ENCODE results near the gene CWH43. TPM values are rescaled to one million over a fixed set of nuclear protein-coding genes. Genes with fewer than 3 reads are reported as not detected.
"Not testable (repeated sequence)": the region's sequence is repeated elsewhere in the genome, so short reads cannot be mapped to it uniquely, and the experiment has no call there.

CWH43 gene
- not detected in 2 replicates for total RNA-seq (2014; rRNA removed; shearing (Covaris generic))
- polyA plus RNA-seq (2015; cell fraction: cytosol; rRNA removed), result not detected in 2 replicates
- polyA plus RNA-seq (2015; cell fraction: nucleus; rRNA removed), result not detected in 2 replicates

- DNase-seq (ENCODE audit: low read depth), result no peak
Measured at GRCh38 chr4:48985976-48986653, at the start of gene CWH43. Gene CWH43 (plus strand): TSS chr4:48986275. CDS start chr4:48986430, 155 bp downstream.

DNA sequence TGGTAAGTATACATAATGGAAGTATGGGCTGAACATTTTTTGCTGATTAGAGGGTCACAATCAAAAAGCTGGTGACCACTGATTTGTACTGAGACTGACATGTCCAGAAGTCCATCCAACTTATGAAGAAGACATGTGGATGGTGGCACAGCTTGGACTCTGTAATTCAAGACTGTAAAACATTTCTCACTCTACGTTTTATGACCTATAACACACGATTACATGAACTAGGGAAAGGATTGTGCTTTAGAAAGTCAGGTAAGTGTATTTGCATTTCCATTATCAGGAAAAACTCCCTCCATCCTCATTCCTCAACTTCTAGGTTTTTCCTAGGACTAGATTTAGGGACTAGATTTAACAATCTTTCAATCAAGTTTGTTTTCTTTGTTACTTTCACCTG, 49.0 kb upstream of the CWH43 start:
- DNase-seq (ENCODE audit: low read depth), result no peak

GRCh38 chr4:48938831-48939230, 47.2 kb upstream of the CWH43 start:
- peak; percentile 60 for DNase-seq (ENCODE audit: low read depth)

GRCh38 chr4:48939785-48940184, 46.3 kb upstream of the CWH43 start:
- DNase-seq (ENCODE audit: low read depth), result peak; percentile 91

DNA sequence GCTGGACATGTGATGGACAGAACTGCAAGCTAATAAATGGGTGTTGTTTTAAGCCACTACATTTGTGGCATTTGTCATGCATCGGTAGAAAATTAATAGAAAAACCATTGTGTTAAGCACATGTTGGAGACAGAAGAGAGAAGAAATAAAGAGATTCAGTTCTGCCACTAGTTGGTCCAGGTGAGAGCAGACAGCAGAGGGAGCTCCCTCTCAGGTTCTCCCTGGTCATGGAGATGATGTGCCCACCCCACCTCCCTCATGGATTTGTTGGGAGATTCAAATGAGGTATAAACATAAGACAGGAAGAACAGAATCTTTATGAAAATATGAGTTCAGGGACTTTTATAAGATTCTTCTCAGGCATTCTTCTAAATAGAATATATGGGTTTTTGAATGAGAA, 42.7 kb upstream of the CWH43 start:
- peak; percentile 37 for DNase-seq (ENCODE audit: low read depth)

- peak; percentile 98 for DNase-seq (ENCODE audit: low read depth)
Measured at GRCh38 chr4:48944252-48944651, 41.8 kb upstream of the CWH43 start.

GRCh38 chr4:48944756-48945241, 41.3 kb upstream of the CWH43 start:
- DNase-seq (ENCODE audit: low read depth), result no peak

DNA sequence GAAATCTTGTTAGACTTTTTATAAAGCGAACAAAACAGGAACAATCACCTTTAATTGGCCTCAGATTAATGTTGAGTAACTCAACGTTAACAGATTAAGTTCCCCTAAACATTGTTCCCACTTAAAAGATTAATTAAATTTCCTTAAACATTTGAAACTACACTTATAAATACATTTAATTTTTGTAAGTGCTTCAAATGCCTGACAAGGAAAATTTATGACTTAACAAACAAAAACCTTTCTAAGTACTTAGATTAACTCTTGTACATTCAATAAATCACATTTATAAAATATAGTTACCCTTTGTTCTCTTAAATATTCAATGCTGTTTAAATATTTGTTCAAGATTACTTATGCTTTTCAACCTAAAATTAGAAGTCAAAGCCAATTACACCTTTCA, 40.1 kb upstream of the CWH43 start:
- DNase-seq (ENCODE audit: low read depth), result no peak

DNA sequence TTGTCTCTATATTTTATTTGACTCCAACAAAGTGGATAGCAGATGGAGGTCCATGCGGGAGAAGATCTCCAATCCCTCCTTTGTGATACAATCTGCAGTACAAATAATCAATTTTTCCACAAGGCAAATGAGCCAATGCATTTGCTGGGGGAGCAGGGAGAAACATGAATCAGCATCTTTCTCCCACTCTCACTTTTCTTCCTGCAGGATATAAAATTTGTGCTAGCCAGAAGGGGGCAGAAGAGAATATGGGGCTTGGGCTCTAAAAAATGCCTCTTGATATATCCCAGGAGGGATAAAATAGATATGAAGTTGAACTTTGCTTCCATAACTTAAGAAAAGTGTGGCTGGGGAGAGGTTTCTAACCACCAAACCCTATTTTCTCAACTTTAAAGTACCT, 38.3 kb upstream of the CWH43 start:
- no peak for DNase-seq (ENCODE audit: low read depth)

DNA sequence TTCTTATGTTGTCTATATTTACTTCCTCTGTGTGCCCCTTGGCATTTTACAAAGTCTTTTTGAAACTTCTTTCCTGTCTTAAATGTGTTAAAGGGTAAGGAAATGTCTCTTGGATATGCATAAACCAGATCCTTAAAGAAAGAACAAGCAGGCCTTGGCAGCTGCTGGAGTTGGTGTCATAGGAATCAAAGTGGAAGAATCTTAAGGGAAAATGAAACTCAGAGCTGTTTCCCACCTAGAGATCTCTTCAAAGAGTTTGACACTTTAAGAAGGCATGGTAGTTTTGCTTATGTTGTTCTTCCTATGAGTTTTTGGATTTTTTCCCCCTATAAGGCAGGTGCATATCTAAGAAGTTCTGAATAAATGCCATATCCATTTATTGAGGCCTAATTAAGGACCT, 37.0 kb upstream of the CWH43 start:
- DNase-seq (ENCODE audit: low read depth), result no peak

DNA sequence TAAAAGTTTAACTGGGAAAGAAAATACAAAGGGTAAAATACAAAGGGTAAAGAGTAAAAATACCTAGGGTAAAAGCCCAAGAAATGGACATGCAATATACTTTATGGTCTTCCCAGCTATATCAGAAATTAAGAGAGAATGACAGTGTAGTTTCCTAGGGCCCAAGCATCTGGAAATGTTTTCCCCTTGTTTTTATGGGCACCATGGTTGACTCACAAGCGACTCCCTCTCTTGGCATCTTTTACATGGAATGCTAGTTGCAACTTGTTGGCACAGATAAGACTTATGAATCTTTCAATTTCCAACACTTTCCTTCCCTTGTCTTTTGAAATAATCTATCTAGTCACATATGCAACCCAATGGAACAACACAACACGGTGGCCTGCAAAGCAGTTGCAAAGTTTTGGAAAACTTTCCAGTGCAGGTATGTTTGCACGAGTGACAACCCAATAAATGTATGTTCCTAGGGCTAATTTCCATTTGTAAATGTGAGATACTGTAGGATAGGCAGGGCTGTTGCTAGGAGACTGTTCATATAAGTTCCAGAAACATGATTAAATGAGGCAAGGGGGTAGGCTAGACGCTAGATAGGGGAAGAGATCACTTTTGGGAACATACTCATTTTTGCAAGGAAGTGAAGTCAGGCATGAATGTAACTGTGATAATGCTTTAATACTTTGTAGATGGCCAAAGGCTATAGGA, 36.4 kb upstream of the CWH43 start:
- peak; percentile 68 for DNase-seq (ENCODE audit: low read depth)

GRCh38 chr4:48954314-48954713, 31.8 kb upstream of the CWH43 start:
- no peak for DNase-seq (ENCODE audit: low read depth)

- not testable (repeated sequence) for DNase-seq (ENCODE audit: low read depth)
Measured at GRCh38 chr4:48957366-48957765, 28.7 kb upstream of the CWH43 start.

GRCh38 chr4:48958582-48958981, 27.5 kb upstream of the CWH43 start:
- DNase-seq (ENCODE audit: low read depth), result no peak

GRCh38 chr4:48960988-48961635, 25.0 kb upstream of the CWH43 start:
- no peak for DNase-seq (ENCODE audit: low read depth)

DNA sequence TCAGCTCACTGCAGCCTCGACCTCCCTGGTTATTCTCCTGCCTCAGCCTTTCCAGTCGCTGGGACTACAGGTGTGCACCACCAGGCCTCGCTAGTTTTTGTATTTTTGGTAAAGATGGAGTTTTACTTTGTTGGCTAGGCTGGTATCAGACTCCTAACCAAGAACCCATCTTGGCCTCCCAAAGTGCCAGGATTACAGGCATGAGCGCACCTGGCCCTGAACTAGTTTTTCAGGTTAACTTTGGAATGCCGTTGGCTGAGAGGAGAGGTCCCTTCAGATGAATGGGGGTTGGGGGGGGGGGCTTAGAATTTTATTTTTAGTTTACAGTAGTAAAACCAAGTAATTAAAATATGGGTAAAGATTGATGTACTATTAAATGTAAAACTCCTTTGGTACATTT, 23.4 kb upstream of the CWH43 start:
- no peak for DNase-seq (ENCODE audit: low read depth)

DNA sequence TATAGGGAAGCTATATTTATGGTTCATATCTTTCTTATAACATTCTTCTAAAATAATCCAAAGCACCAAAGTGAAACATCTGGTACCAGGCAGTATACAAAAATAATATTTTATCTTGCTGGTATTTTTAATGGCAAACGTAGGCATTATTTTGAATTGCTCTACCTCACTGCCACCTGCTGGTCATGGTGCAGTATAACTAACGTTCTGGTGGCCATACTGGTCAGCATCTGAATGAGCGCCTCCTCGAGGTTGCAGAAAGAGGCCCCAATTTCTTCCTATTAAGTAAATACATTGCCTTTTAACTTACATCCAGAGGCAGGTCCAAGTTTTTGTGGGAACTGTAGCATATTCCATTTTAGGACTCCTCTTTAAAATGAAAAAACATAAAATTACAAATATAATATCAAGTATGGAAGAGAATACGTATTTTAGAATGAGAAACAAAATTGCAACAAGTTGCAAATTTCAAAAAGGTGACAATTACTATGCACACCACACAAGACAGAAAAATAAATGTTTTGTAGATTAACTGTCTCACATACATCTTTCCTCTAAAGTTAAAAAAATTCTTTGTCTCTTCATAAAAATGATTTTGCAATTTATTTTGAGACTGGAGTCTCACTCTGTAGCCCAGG, 22.9 kb upstream of the CWH43 start:
- peak; percentile 76 for DNase-seq (ENCODE audit: low read depth)

GRCh38 chr4:48967101-48967500, 19.0 kb upstream of the CWH43 start:
- DNase-seq (ENCODE audit: low read depth), result no peak

DNA sequence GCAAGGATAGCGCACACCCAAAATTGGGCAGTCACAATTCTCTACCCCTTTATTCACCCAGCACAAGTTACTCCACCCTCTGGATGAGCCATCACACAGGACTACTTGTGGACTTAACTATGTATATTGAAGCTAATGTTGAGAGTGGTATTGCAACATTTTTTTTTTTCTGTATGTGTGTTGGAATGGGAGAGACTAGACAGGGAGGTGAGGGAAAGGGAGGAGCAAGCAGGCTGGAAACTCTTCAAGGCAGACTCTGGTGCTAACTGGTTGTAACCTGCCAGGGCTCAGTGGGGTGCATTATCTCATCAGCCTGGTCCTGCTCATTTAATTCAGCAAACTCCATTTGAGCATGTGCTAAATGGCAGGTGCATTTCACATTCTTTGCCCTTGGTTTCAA, 18.4 kb upstream of the CWH43 start:
- DNase-seq (ENCODE audit: low read depth), result no peak

- DNase-seq (ENCODE audit: low read depth), result peak; percentile 73
Measured at GRCh38 chr4:48968814-48969213, 17.3 kb upstream of the CWH43 start.

DNA sequence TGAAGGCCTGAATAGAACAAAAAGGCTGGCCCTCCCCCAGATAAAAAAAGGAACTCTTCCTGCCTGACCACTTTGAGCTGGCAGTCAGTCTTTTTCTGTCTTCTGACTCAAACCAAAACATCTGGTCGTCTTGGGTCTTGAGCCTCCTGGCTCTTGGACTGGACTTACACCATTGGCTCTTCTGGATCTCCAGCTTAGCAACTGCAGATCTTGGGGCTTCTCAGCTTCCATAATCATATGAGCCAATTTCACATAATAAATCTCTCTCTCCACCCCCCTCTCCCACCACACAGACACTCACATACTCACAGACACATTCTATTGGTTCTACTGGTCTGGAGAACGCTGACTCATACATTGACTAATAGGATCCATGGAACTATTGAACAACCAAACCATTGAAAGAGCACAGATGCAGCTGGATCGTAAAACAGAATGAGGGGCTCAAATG, 15.6 kb upstream of the CWH43 start:
- peak; percentile 96 for DNase-seq (ENCODE audit: low read depth)
